Vagina (tissue), 2 donors: Measurements from ENCODE around the gene ZNF518A. TPM values are rescaled to one million over a fixed set of nuclear protein-coding genes. Genes with fewer than 3 reads are reported as not detected.
A peak's percentile ranks its signal among the peaks of the same experiment; 100 is the strongest.

Source experiments
- DNase-seq, 2 donors: peaks; one replicate each; pipeline ENCODE4 v3.0.0-alpha.2; 2017; ENCODE audit errors: extremely low spot score in 2 of 2
- H3K27ac ChIP-seq: fragments of 200-600 bp; sonication (generic); one replicate; pipeline ENCODE4 v1.5.1; 2019
- H3K27me3 ChIP-seq: fragments of 200-600 bp; sonication (generic); one replicate; pipeline ENCODE4 v1.5.1; 2019
- H3K36me3 ChIP-seq, 2 donors: fragments of 200-600 bp; sonication (generic); one replicate each; pipeline ENCODE4 v1.5.1; 2017 to 2019
- H3K4me1 ChIP-seq: fragments of 200-600 bp; sonication (generic); one replicate; pipeline ENCODE4 v1.5.1; 2019
- H3K4me3 ChIP-seq, 2 donors: fragments of 200-600 bp; sonication (generic); 1 replicate in 1 of 2; 2 replicates in 1 of 2; pipeline ENCODE4 v1.5.1; 2016 to 2019
- H3K9me3 ChIP-seq: fragments of 200-600 bp; sonication (generic); one replicate; pipeline ENCODE4 v1.5.1; 2019
- CTCF ChIP-seq, 3 experiments: fragments of 450-650 bp in 2 of 3; fragments of 200-600 bp in 1 of 3; sonication (generic) in 1 of 3; IDR thresholded peaks; one replicate each; pipeline ENCODE4 v1.5.1; 2017 to 2019; ENCODE audit warnings: antibody characterized with exemption in 3 of 3, mild to moderate bottlenecking in 2 of 3, moderate library complexity in 2 of 3
- POLR2A ChIP-seq, 2 donors: fragments of 450-650 bp; IDR thresholded peaks; one replicate each; pipeline ENCODE4 v1.6.1; 2017; ENCODE audit warnings: antibody characterized with exemption in 2 of 2, mild to moderate bottlenecking in 2 of 2, moderate library complexity in 2 of 2
- POLR2AphosphoS5 ChIP-seq, 2 donors: sonication (generic); formaldehyde crosslinking; IDR thresholded peaks; one replicate each; pipeline ENCODE4 v1.9.0; 2017; ENCODE audit warnings: antibody characterized with exemption in 2 of 2, mild to moderate bottlenecking in 2 of 2, low read depth in 1 of 2; ENCODE audit not compliant: insufficient read depth in 1 of 2
- intact Hi-C: fragments of 100-400 bp; cut with DNase I; formaldehyde crosslinking; loops from one replicate; pipeline ENCODE4 v1.15.1; 2023
- total RNA-seq: library from RNA; depleted of rRNA; stranded (reverse); fragments of >200 nt; gene quantifications from one replicate; pipeline ENCODE4 v1.2.3, GENCODE V29; 2016

ZNF518A gene
- total RNA-seq: 12.5 TPM

GRCh38 chr10:96129387-96130325 is at the start of gene ZNF518A:
ZNF518A (plus strand) TSS chr10:96130297; CDS start chr10:96156323, 26,026 bp downstream.
- peak within 1 kb of the TSS; percentile 89 for H3K27ac ChIP-seq
- peaks cover 13% of the 10 kb centered on the region for H3K4me1 ChIP-seq
- intact Hi-C loops: loop anchor here (2.0 kb wide), 1 partner anchor 39 kb away; no protein-coding TSS in a partner anchor

GRCh38 chr10:96082153-96082552 is 47.9 kb upstream of the ZNF518A start:
- Histone ChIP-seq H3K4me1 (no peaks in the 10 kb centered on the region), H3K27me3 (no peaks in the 10 kb centered on the region), H3K9me3 (no peaks in the 10 kb centered on the region), H3K36me3 (no peaks in the 10 kb centered on the region), H3K4me3 (no peak overlapping the region), H3K27ac (no peak overlapping the region)
- no peak for DNase-seq
- intact Hi-C loops: no loop called here
- TF ChIP-seq CTCF (IDR thresholded peaks at IDR 0.05): no peak
- no peak for TF ChIP-seq POLR2A (IDR thresholded peaks at IDR 0.05)
- TF ChIP-seq POLR2AphosphoS5 (IDR thresholded peaks at IDR 0.05; ENCODE audit: insufficient read depth in 1 of 2, low read depth in 1 of 2): no peak

More at GRCh38 chr10:96129387-96130325, at the start of gene ZNF518A:
- DNase-seq: peak in 1 of 2 donors; percentile 91
- Histone ChIP-seq H3K9me3 (no peaks in the 10 kb centered on the region), H3K36me3 (peaks cover 0 to 21% of the 10 kb centered on the region in 2 donors), H3K27me3 (no peaks in the 10 kb centered on the region), H3K4me3 (peak within 1 kb of the TSS; percentile 75 to 77)
- peak; percentile 70 to 87 for TF ChIP-seq POLR2AphosphoS5 (IDR thresholded peaks at IDR 0.05; ENCODE audit: insufficient read depth in 1 of 2, low read depth in 1 of 2)
- no peak for TF ChIP-seq POLR2A (IDR thresholded peaks at IDR 0.05)

GRCh38 chr10:96082748-96083147 is 47.3 kb upstream of the ZNF518A start:
- intact Hi-C loops: no loop called here

GRCh38 chr10:96089116-96089515 is 41.0 kb upstream of the ZNF518A start:
- no peaks in the 10 kb centered on the region for H3K27me3 ChIP-seq
- no peaks in the 10 kb centered on the region for H3K36me3 ChIP-seq
- H3K27ac ChIP-seq: no peak overlapping the region
- TF ChIP-seq POLR2A (IDR thresholded peaks at IDR 0.05): no peak
- intact Hi-C loops: no loop called here
- peaks cover 5% of the 10 kb centered on the region for H3K4me1 ChIP-seq
- peak overlapping the region in 1 of 2 donors; percentile 73 for H3K4me3 ChIP-seq
- H3K9me3 ChIP-seq: no peaks in the 10 kb centered on the region
- DNase-seq: no peak

More at GRCh38 chr10:96082748-96083147, 47.3 kb upstream of the ZNF518A start:
- no peak for TF ChIP-seq POLR2AphosphoS5 (IDR thresholded peaks at IDR 0.05; ENCODE audit: insufficient read depth in 1 of 2, low read depth in 1 of 2)
- TF ChIP-seq POLR2A (IDR thresholded peaks at IDR 0.05): no peak
- no peak for TF ChIP-seq CTCF (IDR thresholded peaks at IDR 0.05)
- Histone ChIP-seq H3K27ac (no peak overlapping the region), H3K27me3 (no peaks in the 10 kb centered on the region), H3K9me3 (no peaks in the 10 kb centered on the region), H3K36me3 (no peaks in the 10 kb centered on the region), H3K4me3 (no peak overlapping the region), H3K4me1 (no peaks in the 10 kb centered on the region)
- no peak for DNase-seq

- Histone ChIP-seq H3K27me3 (no peaks in the 10 kb centered on the region), H3K27ac (peak overlapping the region; percentile 82), H3K4me3 (peak overlapping the region; percentile 73), H3K9me3 (no peaks in the 10 kb centered on the region), H3K36me3 (no peaks in the 10 kb centered on the region), H3K4me1 (peaks cover 5% of the 10 kb centered on the region)
- TF ChIP-seq POLR2AphosphoS5 (IDR thresholded peaks at IDR 0.05; ENCODE audit: insufficient read depth in 1 of 2, low read depth in 1 of 2): peak; percentile 81
- TF ChIP-seq CTCF (IDR thresholded peaks at IDR 0.05): no peak
- TF ChIP-seq POLR2A (IDR thresholded peaks at IDR 0.05): no peak
- DNase-seq: peak in 1 of 2 donors; percentile 88
- intact Hi-C loops: loop anchor here (2.0 kb wide), 1 partner anchor 41 kb away; the partner anchor contains the start of gene ZNF518A
Observed at GRCh38 chr10:96089670-96090462, 40.2 kb upstream of the ZNF518A start.
